Activated CD4-positive, alpha-beta T cell treated with anti-CD3 and anti-CD28 coated beads, Interleukin-2, Interleukin-6, amounts not matched to agents 100 ng/mL and 50 ng/mL, durations not matched to agents 16 hours and 8 hours (primary cell): ENCODE data around the gene ATG4B.

ENCODE experiments used
- DNase-seq: peaks from one replicate; pipeline ENCODE4 v3.0.0-alpha.2; 2020

The ATG4B gene

DNA sequence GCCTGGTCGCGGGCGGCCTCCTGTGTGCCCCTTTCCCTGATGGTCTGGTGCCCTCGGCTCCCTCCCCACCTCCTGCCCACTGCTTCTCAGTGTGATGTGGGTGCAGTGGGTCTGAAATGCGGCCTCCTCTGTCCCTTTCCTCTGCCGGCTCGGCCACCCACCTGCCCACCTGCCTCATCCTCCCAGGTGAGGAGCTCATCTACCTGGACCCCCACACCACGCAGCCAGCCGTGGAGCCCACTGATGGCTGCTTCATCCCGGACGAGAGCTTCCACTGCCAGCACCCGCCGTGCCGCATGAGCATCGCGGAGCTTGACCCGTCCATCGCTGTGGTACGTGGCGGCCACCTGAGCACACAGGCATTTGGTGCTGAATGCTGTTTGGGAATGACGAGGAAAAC is 30.9 kb downstream of the ATG4B start:
- no peak for DNase-seq

DNA sequence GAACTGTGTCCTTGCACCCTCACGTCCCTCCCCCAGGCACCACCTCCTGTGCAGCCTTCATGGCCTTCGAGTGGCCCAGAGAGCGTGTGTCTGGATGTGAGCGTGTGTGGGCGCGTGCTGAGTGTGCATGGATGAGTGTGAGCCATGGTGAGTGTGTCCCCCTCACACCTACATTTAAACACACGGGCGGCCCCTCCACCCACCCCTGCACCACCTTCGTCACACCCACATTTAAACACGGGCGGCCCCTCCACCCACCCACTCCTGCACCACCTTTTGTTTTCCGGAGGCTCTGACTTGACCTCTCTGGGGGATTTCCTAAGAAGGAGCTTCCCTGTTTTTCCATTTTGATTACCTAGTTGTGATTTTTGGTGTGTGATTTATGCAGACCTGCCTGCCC is 31.3 kb downstream of the ATG4B start:
- no peak for DNase-seq

DNA sequence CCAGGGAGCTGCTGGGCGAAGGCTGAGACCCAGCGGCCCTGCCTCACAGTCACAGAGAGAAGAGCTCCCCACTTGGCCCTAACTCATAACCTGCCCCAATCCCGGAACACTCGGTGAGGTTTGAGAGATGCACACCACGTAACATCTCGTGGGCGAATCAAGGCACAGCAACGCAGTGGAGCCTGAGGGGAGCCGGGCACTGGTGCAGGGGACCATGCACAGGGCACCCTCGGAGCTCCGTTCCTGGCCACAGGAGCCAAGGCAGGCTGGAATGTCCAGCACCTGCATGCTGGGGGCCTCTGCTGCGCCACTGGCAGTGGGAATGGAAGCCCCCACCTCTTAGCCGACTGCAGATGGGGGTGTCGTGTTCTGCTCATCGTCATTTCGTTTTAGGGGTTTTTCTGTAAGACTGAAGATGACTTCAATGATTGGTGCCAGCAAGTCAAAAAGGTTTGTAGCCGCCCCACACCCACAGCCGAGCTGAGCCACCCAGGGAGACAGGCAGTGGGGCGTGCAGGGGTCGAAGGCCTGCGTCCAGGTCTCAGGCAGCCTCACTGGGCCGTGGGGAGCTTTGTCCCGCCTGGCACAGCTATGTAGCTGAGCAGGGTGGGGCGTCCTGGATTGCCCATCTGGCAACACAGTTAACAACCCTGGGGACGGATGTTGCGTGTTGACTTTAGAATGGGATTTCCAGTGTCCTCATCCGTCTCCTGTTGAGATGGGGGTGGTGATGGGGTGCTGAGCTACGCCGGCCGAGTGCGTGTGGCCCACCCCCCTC is 33.0 kb downstream of the ATG4B start:
- DNase-seq = no peak

DNA sequence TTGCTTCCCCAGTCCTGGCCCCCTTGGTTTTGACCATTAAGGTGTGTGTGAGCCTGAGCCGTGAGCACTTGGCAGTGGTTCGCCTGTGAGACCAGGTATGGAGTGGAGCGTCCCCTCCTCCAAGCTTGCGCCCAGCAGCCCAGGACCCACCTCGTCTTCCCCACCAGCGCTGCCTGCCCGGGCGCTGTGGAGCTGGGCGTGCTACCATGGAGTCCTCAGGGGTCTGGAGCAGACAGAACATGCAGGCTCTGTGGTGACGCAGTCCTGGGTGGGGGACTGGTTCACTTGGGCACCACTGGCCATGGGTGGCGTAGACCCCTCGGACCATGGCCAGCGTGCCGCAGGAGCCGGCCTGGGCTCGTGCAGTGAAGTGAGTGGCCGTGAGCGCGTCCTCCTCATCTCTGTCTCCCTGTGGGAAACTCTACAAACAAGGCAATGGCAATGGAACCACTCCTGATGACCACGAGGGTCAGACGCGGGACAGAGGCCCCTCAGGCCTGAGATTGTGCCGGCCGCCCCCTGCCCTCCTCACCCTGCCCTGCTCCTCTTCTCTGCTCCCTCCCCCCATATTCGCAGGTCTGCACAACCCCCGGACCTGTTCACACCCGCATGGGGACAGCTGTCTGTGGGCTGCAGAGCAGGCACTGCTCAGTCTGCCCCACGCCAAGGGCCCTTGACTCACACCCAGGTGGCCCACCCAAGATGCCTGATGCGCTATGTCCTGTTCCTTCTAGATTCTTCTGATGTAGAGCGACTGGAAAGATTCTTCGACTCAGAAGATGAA is 34.2 kb downstream of the ATG4B start:
- DNase-seq = no peak

DNA sequence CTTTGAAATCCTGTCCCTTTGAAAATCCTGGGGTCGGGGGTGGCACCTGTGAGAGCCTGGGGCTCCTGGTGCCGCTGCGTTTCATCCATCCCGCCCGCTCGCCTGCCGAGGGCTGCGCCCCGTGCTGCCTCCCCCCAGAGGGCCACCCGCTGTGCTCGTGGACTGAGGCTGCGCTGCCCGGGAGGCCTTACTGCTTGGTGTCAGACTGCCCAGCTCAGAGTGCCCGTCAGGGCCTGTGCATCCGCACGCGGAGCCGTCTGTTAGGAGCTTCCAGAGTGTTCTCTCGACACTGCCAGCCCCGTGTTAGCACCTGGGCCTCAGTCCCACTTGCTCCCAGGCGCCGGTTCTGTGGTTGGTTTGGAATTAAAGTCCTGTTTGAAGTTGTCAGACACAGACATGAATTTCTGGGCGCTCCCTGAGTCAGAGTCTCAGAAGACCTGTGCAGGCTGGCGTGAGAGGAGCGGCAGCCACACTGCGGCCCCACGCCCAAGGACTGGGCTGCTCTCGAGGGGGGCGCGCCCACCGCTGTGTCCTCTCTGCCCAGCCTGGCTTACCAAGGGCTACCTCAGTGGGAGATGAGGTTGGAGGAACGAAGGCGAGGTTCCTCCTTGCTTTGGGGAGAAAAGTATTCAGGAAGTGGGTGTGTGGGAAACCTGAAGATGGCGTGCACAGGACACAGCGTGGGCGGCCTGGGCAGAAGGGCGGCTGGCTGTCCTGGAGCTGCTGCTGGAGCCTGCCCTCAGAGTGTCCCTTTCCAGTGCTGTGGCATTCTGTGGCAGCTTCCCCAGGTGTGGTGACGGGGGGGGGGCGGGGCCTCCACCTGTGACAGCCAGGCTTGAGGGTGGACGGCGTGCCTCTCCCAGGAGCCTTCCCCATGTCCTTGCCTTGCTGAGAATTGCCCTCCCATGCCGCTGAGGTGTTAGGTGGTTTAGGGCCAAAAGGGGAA is 35.0 kb downstream of the ATG4B start:
- no peak for DNase-seq

DNA sequence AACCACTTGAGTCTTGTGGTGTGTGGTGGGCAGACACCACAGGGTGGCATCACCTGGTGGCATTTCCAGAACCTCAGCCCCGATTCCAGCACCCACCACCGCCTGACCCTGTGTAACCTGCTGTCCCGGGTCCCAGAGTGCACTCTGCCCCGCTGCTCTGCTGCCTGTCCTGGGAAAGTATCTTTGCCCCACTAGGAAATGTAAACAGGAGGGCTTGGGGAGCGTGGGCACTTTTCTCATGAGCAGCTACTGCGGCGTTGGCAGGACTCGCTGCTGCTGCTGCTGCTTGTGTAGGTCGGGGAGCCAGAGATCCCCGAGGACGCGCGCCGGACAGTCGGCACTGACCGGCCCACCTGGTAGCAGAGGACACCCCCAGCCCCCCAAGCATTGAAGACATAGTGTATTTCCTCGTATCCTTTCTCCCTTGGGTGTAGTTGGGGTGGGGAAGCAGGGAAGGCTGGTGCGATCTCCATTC is 35.7 kb downstream of the ATG4B start:
- DNase-seq = no peak

DNA sequence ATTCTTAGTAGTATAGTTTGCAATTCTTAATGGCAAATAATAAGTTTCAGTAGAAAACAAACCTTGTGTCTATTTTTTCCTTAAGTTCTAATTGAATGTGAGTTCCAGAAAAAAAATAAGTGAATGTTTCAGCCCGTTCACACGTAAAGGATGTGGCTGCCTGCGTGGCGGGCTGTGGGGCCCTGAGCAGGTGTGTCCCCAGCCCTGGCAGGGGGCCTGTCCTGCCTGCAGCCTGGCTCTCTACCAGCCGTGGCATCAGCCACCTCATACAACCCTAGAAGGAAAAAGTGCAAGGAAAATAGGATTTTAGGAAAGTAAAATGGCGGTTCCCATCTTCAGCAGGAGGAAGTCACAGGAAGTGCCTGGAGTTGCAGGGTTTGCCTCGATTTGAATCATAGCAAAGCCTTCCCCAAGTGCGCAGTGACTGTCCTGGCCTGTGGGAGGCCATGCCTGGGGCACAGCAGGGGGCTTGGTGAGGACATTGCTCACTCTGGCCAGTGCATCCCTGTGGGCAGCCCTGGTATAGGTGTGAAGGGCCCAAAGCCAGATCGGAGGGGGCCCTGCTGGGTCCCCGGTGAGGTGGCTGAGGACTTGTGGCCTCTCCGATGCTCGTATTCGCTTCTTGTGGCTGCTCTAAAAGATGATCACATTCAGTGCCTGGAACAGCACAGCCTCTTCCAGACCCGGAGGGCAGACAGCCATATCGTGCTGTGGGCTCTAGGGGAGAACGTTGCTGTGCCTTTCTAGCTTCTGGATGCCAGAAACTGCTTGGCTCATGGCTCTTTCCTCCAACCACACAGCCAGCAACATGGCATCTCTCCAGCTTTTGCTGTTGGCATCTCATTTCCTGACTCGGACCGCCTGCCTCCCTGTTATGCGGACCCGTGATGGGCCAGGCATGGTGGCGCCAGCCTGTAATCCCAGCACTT is 36.6 kb downstream of the ATG4B start:
- no peak for DNase-seq

DNA sequence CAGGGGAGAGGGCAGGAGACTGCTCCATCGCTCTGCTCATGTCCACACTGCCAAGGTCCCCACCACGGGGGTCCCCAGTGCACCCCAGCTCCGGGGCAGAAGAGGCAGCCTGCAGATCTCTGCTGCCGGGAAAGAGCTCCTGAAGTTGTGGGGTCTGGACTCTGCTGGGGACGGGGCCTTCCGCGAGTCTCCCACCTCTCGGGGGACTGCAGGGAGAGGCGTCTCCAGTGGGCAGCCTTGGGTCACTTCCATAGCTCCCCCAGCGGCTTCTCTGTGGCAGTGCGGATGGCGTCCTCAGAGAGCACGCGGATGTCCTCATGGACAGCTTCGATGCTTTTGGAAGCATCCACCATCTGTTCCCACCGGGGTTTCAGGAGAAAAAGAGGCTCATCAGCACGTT is 38.4 kb downstream of the ATG4B start:
- DNase-seq = no peak

DNA sequence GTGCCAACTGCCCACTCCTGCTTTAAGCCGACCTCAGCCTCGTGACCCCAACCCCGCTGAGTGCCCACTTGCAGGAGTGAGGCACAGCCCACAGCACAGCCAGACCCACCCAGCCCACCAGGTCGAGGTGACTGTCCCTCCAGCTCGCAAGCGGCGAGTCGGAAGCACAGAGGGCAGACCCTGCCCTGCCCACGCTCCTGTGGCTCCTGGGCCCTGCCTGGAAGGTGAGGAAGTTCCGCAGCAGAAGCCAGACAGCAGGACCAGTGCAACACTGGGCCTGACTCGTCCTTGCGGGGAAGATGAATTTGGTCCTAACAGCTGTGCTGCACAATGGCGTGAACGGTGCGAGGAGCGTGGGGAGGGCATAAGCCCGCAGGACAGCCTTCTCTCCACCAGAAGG is 39.2 kb downstream of the ATG4B start:
- no peak for DNase-seq

DNA sequence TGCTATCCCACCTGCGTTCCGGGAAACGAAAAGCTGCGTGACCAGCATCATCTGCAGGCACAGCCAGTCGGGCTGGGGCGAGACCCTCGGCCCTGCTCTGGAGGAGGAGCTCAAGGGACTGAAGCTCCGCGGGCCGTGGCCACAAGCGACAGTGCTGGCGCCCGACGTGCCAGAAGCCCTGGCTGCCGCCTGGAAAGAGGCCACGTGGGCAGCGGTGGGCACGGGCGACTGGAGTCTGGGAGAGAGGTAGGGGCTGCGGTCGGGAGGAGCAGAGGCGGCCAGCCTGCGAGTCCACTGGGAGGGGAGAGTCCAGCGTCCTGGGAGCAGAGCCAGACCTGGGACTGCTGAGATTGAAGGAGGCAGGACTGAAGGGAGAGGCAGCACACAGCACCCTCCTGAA is 39.9 kb downstream of the ATG4B start:
- no peak for DNase-seq

DNA sequence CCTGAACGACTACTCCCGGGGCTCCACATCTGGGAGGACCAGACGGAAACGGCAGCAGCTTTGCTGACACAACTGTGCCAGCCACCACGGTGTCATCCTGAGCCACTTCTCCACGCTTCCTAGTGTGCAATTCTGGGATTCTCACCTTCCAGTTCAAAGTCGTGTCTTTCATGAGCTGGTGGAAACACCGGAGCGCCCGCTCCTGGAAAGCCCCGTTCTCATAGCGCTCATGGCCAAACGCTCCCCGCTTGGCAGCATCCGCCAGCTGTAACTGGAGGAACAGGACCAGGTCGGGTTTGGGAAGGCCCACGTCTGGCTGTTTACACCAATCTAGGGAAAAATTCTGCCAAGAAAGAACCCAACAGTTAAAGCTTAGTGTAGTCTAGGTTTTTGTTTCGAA is 40.8 kb downstream of the ATG4B start:
- DNase-seq = no peak

DNA sequence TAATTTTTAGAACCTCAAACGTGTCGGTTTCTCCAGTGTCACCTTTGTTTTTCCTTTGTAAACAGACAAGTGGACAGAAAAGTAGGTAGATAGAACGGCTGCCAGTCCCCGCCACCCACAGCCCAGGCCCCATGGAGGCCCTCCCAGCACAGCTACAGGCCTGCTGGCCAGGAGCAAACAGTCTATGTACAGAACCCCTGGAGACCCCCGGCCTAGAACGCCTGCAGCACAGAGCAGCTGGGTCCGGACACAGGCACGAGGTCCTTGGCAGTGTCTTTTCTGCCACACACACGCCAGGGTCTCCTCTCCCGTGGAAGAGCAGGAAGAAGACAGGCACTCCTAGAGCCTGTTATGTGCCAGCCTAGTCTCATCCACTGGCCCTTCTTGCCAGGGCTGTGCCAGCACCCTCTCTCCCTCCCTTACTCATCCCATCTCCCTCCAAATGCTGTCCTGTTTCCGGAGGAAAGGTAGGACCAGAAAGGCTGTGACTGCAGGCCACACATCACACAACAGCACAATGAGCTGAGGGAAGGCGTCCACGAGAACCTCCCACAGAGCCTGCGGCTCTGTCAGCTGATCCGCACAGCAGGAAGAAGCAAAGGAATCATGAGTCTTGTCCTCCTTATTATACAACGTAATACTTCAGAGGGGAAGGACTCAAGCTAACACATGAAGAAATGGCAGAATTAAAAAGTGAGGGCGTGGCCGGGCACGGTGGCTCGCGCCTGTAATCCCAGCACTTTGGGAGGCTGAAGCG is 41.5 kb downstream of the ATG4B start:
- DNase-seq = no peak

DNA sequence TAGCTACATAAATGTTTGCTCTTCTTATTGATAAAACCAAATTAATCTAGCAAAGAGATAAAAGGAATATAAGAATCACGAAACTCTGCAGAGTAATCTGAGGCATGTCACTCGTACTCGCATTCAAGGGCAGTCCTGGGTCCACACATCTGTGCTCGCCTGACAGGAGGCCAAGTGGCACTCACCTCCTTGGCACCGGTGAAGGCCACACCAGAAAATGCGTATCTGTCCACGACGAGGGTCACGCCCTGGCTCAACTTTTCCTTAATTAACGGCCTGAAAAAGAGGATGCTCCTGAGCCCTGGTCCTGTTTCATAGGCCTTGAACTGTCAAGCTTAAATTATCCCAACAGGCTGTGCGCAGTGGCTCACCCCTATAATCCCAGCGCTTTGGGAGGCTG is 42.6 kb downstream of the ATG4B start:
- DNase-seq = no peak

DNA sequence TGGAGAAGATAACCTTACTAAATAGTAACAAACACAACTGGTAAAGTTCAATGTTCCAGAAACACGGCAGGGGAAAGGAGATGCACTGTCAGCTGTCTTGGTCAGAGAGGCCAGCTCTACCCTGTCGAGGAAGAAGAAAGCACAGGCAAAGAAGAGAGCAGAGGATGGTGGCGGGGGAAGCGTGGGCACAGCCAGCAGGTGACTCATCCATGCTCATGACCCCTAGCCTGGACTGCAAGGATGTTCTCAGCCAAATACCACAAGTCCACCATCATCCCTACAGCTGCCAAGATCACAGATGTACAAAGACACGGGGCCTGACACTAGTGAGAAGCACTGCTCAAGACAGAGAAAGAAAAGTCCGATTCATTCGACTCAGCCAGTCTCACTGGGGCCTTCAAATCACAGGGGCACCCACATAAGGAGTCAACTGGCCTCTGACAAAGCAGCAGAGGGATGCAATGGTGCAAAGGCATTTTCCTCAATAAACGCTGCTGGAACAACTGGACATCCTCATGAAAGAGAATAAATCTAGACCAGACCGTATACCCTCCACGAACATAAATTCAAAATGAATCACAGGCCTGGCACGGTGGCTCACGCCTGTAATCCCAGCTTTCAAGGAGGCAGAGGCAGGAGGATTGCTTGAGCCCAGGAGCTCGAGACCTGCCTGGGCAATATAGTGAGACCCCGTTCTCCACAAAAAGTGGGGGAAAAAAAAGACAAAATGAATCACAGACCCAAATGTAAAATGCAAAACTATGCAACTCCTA is 43.5 kb downstream of the ATG4B start:
- DNase-seq = no peak

DNA sequence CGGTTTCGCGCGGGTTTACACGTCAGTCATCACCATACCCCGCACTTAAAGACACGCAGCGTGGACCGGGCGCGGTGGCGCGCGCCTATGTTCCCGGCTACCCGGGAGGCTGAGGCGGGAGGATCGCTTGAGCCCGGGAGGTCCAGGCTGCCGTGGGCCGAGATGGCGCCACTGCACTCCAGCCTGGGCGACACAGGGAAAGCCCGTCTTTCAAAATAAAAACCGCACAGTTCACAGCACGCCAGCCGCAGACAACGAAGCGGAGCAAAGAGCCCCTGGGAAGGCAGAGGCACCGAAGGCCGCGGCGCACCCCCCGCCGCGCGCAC is 48.8 kb downstream of the ATG4B start:
- DNase-seq = peak; percentile 33

DNA sequence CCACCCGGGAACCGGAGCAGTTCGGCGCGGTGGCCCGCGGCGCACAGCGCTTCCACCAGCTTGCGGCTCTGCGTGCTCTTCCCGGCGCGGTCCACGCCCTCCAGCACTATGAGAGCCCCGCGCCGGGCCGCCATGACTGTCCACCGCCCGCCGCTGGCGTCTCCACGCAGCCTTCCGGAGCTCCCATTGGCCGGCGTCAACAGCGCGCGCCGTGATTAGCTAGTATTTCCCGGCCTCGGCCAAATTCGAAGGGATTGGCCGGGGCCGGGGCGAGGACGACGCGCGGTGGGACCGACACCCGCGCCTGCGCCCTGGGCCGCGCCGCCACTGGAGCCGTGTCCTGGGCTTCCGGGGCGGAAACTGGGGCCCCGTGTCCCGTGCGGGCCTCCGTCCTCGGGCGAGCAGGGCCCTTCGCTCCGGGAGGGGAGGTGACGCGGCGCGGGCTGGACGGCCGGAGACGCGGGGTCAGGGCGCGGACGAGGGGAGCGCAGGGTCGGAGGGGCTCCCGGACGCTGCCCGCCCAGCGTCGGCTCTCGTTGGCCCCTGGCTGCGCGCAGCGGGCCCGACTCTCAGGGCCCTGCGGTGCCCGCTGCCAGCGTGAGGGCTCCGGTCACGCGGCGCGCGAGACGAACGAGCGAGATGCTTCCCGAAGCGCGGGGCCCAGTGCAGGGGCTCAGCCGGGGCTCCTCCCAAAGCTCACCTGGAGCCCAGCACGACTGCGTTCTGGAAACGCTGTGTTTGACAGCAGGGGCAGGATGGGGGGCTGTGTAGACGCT is 49.3 kb downstream of the ATG4B start, which contains the start of gene DTYMK:
DTYMK (minus strand) TSS at position 166 of the 776 bp plus-strand sequence; CDS start at position 134, 32 bp downstream.
- DNase-seq = peak; percentile 98

DNA sequence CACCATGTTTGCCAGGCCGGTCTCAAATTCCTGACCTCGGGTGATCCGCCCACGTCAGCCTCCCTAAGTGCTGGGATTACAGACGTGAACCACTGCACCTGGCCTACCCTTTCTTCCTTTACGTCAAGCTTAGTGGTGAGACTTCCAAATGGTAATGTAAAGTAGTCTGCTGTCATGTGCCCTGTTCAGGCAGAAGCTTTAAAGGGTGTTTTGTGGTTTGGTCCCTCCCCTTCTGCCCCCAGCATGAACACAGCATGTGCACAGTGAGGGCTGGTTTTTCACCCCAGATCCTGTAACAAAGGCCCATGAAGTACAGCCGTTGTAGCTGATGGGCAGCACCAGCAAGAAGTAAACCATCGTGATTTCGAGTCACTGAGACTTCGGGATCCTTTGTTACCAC is 51.8 kb downstream of the ATG4B start:
- peak; percentile 32 for DNase-seq

DNA sequence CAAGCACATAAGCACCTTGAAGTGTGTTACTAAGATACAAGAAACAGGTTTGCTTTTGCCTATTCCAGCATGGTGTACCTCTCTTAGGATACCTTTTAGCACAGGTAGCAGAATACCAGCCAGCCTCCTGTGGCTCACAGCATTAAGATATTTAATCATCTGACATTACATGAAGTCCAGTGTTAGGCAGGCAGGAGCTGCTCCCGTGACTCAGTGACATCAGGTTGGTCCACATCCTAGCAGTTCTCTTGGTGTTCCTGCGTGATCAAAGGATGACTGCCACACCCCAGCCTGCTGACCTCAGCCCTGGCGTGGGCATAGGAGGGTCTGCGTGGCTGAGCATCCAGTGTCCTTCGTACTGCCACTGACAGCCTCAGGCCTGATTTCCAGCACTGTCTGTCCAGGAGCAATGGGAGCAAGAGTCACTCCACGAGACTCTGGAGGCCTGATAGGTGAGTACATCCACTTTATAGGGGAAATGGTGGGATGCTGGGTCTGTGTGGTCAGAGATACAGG is 52.8 kb downstream of the ATG4B start:
- no peak for DNase-seq

DNA sequence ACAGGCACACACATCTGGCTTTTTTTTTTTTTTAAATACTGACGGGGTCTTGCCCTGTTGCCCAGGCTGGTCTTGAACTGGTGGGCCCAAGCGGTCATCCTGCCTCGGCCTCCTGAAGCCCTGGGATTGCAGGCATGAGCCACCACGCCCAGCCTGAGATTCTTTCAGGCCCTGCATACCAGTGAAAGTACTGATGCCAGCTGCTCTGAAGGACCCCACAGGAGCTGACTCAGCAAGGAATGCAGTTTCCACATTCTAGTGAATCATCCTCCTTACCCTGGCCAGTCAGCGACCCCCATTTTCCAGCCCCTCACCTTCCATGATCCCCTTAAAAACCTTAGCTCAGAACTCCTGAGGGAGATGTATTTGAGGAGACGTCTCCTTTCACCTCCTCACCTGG is 55.0 kb downstream of the ATG4B start:
- DNase-seq = no peak
